Heart left ventricle (tissue), 13 donors: ENCODE data around the gene APC2.

Experiments
- CTCF ChIP-seq, 12 donors: fragments of 200-600 bp; sonication (generic) in 4 of 12; IDR thresholded peaks; one replicate each; pipeline versions ENCODE4 v1.5.0 to v1.8.0; 2018 to 2022; ENCODE audit warnings: antibody characterized with exemption in 12 of 12, mild to moderate bottlenecking in 5 of 12
- POLR2A ChIP-seq, 2 donors: fragments of 450-650 bp; IDR thresholded peaks; one replicate each; pipeline ENCODE4 v1.6.1; 2017; ENCODE audit warnings: antibody characterized with exemption in 2 of 2, mild to moderate bottlenecking in 2 of 2, moderate library complexity in 2 of 2
- donor health status: ischemic (EF 13 %, LVEDD 7.1; RV severe dilation, severe dysfunction).
- donor health status: DM: no; HTN: yes; CAD: no.
- donor health status: DM: no; HTN: no; CAD: no.
- donor health status: ischemic (EF 25% LVEDD 6.9; RV normal size, moderate dysfunction).
- donor health status: ischemic (EF 25% LVEDD 5.7; RV mildly dilated, moderate dysfunction).
- donor health status: ischemic (EF 35%, LVEDD 5.7; RV mildly dilated, moderate dysfunction).
- donor health status: nonischemic (EF 11% LVEDD 7.7; RV severe dilation, severe dysfunction).
- donor health status: DM: yes; HTN: yes; CAD: no.
- donor health status: PGD.
- donor health status: ischemic (EF 29% LVEDD 5.4; RV normal size, mild dysfunction).
- donor health status: nonischemic (EF 23%, LVEDD 6.1; RV moderate dilation, normal function).

DNA sequence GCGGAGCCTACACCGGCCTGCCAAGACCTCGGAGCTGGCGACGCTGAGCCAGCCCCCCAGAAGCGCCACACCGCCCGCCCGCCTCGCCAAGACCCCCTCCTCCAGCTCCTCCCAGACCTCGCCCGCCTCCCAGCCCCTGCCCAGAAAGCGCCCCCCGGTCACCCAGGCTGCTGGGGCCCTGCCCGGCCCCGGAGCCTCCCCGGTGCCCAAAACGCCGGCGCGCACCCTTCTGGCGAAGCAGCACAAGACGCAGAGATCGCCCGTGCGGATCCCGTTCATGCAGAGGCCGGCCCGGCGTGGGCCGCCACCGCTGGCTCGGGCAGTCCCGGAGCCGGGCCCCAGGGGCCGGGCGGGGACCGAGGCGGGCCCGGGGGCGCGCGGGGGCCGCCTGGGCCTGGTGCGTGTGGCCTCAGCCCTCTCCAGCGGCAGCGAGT is 18.9 kb downstream of the APC2 start:
- no peak for TF ChIP-seq CTCF (IDR thresholded peaks at IDR 0.05)
- TF ChIP-seq POLR2A (IDR thresholded peaks at IDR 0.05), result no peak
